ENCODE measurements around the gene SENP5. TPM values are rescaled to one million over a fixed set of nuclear protein-coding genes. Genes with fewer than 3 reads are reported as not detected.

SENP5 gene
- total and polyA plus RNA-seq, 9 of the 15 experiments (the other 6 are each of a cell fraction or from before 2014, with no cell fraction given): 18.3 to 59.7 (median 35.8) TPM

GRCh38 chr3:196948442-196949284, 80.9 kb downstream of the SENP5 start (continued):
- TF ChIP-seq CTCF (IDR thresholded peaks at IDR 0.05 in 2 of 3, conservative IDR thresholded peaks at IDR 0.05 in 1 of 3; ENCODE audit: insufficient read depth in 2 of 3, low read depth in 1 of 3, low read length in 3 of 3) (peak; percentile 56 to 76 (median 66)), ZNF431 (CRISPR knock-in tag; IDR thresholded peaks at IDR 0.05) (0 out of 2 replicates have a peak, but pooled peaks have one; percentile 18), CBX8 (IDR thresholded peaks at IDR 0.05; ENCODE audit: borderline replicate concordance, extremely low read depth, low read depth, low read length, poor library complexity, severe bottlenecking) (no peak), MLLT1 (IDR thresholded peaks at IDR 0.05) (peak in 1 of 2 experiments; percentile 75; a peak in 2 of 4 replicates), MAZ (CRISPR knock-in tag; conservative IDR thresholded peaks at IDR 0.05 in 1 of 2, IDR thresholded peaks at IDR 0.05 in 1 of 2) (peak in 1 of 2 experiments; percentile 52; a peak in 1 of 4 replicates), ZNF277 (CRISPR knock-in tag; IDR thresholded peaks at IDR 0.05; ENCODE audit: borderline replicate concordance) (no peak), TRIM24 (IDR thresholded peaks at IDR 0.05) (no peak), E4F1 (CRISPR knock-in tag; IDR thresholded peaks at IDR 0.05; ENCODE audit: borderline replicate concordance) (no peak), GATAD2B (IDR thresholded peaks at IDR 0.05; ENCODE audit: borderline replicate concordance) (no peak), TAF1 (IDR thresholded peaks at IDR 0.05; ENCODE audit: control insufficient read depth, extremely low read depth, insufficient read depth, low read length, severe bottlenecking) (no peak), ZNF134 (CRISPR knock-in tag; conservative IDR thresholded peaks at IDR 0.05) (no peak), MYC (IDR thresholded peaks at IDR 0.05; ENCODE audit: low read depth, low read length) (no peak), MYC (CRISPR knock-in tag; IDR thresholded peaks at IDR 0.05; ENCODE audit: borderline replicate concordance, low read depth) (no peak), ILK (tag; IDR thresholded peaks at IDR 0.05; ENCODE audit: borderline replicate concordance, low read depth) (no peak), SLC30A9 (CRISPR knock-in tag; IDR thresholded peaks at IDR 0.05) (no peak), ZNF347 (CRISPR knock-in tag; IDR thresholded peaks at IDR 0.05; ENCODE audit: low read depth) (no peak), ZNF561 (CRISPR knock-in tag; conservative IDR thresholded peaks at IDR 0.05) (no peak), KDM2B (CRISPR knock-in tag; IDR thresholded peaks at IDR 0.05) (no peak), NEUROD1 (IDR thresholded peaks at IDR 0.05; ENCODE audit: borderline replicate concordance, low read depth, low read length, partially characterized antibody) (no peak)

All from K562 (cell line).